GM12891 (cell line): Measurements from ENCODE around the gene PSMB4.
"Not testable (repeated sequence)": the region's sequence is repeated elsewhere in the genome, so short reads cannot be mapped to it uniquely, and the experiment has no call there.

Experiments used
- POLR2A ChIP-seq: IDR thresholded peaks from 2 replicates; pipeline ENCODE4 v1.6.1; 2011; ENCODE audit warnings: low read depth, low read length, control low read depth
- SPI1 ChIP-seq: IDR thresholded peaks from 2 replicates; pipeline ENCODE4 v1.6.1; 2011; ENCODE audit warnings: low read depth, low read length, control low read depth

- not testable (repeated sequence) for TF ChIP-seq SPI1, POLR2A
Observed at GRCh38 chr1:151433827-151434226, 34.5 kb downstream of the PSMB4 start.
